ENCODE measurements around the gene UQCC2.
A peak's percentile ranks its signal among the peaks of the same experiment; 100 is the strongest.

UQCC2 gene

DNA sequence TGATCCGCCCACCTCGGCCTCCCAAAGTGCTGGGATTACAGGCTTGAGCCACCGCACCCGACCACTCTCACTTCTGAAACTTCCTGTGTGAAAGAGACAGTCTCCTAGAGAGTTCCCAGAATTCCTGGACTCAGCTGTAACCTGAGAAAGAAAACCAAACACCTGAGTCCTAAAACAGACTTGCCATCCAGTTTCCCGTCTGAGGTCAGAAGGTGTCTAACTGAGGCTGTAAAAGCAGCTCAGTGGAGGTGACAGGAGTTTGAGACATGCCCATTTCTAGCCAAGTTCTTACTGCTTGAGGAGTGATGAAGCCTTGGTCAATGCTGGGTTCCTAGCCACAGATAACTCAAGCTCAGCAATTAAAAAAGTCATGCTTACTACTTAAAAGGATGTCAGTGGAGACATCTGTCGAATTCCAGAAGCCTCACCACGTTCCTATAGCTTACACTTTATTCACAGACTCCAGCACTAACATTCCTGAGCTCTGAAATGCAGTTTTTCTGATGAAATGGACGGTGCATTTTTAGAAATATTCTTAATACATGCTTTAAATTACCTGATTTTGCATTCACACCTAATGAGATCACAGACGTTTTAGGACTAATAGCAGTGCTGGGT lies 6.1 kb downstream of the UQCC2 start:
- DNase-seq: no peak

GRCh38 chr6:33704215-33705066 lies 7.1 kb downstream of the UQCC2 start:
- DNase-seq: no peak

GRCh38 chr6:33702345-33702977 lies 9.0 kb downstream of the UQCC2 start:
- peak in 1 of 5 experiments; percentile 52 for DNase-seq

- DNase-seq: peak in 4 of 5 experiments; percentile 55 to 88 (median 58)
Observed at GRCh38 chr6:33700391-33701050, 11.0 kb downstream of the UQCC2 start.

- peak in 1 of 5 experiments; percentile 62 for DNase-seq
Observed at GRCh38 chr6:33699739-33700138, 11.8 kb downstream of the UQCC2 start.

- no peak for DNase-seq
Observed at GRCh38 chr6:33699131-33699530, 12.4 kb downstream of the UQCC2 start.

DNA sequence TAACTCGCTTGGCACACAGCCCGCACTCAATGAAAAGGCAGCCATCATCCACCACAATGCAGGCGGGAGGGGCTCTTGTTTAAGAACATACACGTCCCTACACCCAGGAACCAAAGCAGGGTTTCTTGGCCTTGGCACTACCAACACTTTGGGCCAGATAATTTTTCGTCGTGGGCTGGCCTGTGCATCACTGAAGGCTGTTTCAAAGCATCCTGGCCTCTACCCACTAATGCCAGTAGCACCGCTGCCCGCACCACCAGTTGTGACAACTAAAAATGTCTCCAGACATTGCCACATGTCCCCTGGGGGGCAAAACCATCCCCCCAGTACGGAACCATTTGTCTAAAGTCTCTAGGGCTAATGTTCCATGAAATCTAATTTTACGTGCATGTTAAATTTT lies 13.0 kb downstream of the UQCC2 start:
- no peak for DNase-seq

GRCh38 chr6:33697845-33698244 lies 13.7 kb downstream of the UQCC2 start:
- DNase-seq: no peak

DNA sequence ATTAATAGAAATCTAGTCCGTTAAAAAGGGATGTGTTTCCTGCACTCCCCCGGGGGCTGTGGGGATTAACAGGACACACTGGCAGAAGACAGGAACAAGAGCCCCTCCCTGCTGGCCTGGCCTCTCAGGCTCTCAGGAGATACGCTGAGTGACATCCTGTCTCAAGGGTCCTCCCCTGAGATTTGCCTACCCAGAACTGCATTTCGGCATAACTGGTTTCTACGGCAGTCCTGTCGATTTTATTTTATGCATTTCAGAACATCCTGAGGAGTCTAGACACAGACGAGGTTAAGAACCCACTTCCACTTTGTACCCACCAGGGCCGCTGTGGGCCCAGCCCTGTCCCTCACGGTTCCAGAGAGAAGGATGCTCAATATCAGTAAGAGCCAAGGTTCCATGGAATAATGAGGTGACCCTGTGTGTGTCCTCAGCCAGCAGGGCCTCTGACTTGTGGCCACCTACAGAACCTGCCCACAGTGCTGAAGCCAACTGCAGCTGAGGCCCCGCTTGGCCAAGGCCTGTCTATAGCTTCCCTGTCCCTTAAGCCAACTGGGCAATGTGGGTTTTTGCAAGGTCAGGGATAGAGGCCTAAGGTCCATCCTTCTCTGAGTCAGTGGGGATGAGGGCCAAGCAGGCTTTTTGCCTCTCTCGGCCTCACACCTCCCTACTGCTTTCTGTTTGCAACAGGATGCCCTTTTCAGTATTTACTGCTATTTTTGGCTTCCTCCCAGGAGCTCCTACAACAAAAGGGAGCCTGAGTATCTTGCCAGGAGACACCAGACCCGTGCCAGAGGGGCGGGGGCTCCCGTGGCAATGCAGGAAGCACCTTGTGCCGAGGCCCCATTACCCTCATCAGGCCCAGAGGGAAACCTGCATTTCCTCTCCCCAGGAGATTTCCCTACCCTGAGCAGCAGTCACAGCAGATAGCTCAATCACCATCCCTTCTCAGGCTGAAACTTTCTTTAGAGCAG lies 14.7 kb downstream of the UQCC2 start:
- peak in 2 of 5 experiments; percentile 57 to 78 for DNase-seq

DNA sequence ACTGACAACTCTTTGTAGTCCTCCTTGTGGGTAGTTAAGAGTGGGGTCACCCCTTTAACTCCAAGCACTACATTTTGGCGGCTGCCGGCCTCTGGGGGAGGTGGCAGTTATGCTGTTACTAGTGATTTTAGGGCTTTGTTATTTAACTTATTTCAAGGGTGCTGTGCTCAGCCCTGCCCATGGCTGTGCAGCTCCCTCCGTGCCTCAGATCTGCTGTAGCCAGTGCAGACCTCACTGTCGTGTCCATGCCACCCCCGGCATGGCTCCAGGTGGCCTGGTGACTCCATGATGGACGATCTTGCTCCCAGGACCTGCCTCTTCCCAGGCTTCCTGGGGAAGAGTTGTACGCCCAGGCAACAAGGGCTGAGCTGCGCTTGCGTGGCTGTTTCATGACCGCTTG lies 15.4 kb downstream of the UQCC2 start:
- no peak for DNase-seq

DNA sequence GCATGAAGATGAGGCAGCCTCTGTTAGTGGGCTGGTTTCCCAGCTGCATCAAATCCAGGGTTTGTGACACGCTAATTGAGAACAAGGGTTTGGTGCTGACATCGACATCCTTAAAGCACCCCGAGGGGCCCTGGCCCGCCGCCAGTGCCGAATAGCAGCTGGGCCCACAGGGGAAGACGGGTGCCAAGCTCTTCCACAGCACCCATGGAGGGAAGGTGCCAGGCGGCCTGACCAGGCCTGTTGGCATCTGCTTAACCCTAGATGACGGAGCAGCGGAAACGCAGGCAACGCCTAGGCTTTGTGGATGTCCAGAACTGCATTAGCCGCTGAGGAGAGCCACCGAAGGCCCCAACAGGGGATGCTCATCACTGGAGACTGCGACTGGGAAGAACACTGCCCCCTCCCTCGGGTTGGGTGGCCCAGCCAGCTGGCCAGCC lies 16.0 kb downstream of the UQCC2 start:
- no peak for DNase-seq

GRCh38 chr6:33694977-33695376 lies 16.5 kb downstream of the UQCC2 start:
- DNase-seq: no peak

GRCh38 chr6:33694401-33694931 lies 17.0 kb downstream of the UQCC2 start:
- peak in 4 of 5 experiments; percentile 47 to 93 (median 66) for DNase-seq

DNA sequence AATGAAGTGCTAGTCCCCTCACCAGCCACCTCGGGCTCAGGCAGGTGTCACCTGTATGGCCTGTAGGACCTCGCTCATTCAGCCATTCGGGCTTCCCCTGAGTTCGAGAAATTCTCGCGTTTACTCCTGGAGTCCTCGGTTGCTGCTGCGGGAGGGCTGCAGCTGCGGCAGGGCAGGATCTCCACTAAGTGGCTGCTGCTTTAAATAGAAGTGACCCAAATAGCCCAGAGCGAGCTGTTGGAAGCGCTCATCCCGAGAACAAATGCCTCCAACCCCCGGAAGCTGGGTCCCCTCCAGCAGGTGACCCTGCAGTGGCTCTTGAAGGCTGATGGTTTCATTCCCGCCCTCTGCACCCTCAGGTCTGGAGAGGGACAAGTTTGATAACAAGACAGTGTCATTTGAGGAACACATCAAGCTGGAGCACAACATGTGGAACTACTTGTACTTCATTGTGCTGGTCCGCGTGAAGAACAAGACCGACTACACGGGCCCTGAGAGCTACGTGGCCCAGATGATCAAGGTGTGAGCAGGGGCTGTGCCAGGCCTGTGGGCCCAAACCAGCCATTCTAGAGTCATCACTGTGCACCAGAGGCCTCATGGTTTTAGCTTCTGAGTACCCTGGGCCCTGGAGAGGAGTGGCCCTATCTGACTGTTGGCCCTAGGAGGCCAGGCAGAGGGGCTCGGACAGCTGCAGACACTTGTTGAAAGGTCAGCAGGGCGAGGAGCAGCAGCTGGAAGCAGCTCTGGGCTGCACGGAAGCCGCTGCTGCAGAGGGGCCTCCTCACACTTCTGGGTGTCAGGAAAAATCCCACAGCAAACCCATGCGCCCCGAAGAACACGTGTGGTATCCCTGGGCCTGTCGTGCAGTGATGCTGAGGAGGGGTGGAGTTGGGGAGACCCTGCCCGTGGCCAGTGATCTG lies 18.1 kb downstream of the UQCC2 start:
- no peak for DNase-seq

- peak in 4 of 5 experiments; percentile 31 to 93 (median 68) for DNase-seq
Observed at GRCh38 chr6:33692760-33693158, 18.7 kb downstream of the UQCC2 start.

- DNase-seq: no peak
Observed at GRCh38 chr6:33692078-33692759, 19.3 kb downstream of the UQCC2 start.

DNA sequence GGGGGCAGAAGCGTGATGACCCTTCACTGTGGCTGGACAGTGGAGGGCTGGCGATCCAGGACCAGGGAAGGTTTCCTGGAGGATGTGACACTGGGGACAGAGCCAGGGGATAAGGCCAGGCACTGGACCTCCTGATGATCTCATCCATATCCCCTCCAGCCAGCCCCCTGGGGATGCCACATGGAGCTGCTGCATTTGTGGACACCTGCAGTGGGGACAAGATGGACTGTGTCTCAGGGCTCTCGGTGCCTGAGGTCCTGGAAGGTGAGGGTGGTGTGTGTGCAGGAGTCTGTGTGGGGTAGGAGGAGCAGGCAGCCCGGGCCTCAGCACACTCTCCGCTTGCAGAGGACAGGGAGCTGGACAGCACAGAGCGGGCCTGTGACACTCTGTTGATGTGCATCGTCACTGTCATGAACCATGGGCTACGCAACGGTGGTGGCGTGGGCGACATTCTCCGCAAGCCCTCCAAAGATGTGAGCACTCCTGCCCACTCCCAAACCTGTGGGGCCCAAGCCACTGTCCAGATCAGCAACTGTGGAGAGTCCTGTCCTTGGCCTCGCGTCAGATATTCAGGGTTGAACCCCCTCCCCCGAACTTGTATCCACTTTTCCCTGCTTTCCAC lies 19.9 kb downstream of the UQCC2 start:
- no peak for DNase-seq

DNA sequence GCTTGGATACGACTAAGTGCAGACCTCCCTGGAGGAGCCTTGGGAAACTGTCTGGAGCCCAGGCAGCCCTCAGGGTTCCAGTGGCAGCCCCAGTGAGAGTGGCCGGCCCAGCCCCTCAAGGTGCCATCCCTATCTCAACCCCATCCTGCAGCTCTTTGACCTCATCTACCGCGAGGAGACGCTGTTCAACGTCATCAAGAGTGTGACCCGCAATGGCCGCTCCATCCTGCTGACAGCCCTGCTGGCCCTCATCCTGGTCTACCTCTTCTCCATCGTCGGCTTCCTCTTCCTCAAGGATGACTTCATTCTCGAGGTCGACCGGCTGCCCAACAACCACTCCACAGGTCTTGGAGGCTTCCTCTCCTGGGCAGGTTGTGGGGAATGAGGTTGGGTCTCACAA lies 20.7 kb downstream of the UQCC2 start:
- no peak for DNase-seq

GRCh38 chr6:33689879-33690278 lies 21.6 kb downstream of the UQCC2 start:
- no peak for DNase-seq

All from T-helper 2 cell (primary cell).